Stimulated activated CD4-positive, alpha-beta T cell treated with anti-CD3 and anti-CD28 coated beads, Interleukin-12 subunit alpha, Interleukin-12 subunit beta, amount 100 ng/mL, for 48 hours (primary cell): ENCODE data around the gene TXLNG.
A peak's percentile ranks its signal among the peaks of the same experiment; 100 is the strongest.

ENCODE experiments used
- DNase-seq, 3 donors: peaks; one replicate each; pipeline ENCODE4 v3.0.0-alpha.2; 2020; ENCODE audit warnings: low read depth in 2 of 3, low spot score in 1 of 3

Gene TXLNG

DNA sequence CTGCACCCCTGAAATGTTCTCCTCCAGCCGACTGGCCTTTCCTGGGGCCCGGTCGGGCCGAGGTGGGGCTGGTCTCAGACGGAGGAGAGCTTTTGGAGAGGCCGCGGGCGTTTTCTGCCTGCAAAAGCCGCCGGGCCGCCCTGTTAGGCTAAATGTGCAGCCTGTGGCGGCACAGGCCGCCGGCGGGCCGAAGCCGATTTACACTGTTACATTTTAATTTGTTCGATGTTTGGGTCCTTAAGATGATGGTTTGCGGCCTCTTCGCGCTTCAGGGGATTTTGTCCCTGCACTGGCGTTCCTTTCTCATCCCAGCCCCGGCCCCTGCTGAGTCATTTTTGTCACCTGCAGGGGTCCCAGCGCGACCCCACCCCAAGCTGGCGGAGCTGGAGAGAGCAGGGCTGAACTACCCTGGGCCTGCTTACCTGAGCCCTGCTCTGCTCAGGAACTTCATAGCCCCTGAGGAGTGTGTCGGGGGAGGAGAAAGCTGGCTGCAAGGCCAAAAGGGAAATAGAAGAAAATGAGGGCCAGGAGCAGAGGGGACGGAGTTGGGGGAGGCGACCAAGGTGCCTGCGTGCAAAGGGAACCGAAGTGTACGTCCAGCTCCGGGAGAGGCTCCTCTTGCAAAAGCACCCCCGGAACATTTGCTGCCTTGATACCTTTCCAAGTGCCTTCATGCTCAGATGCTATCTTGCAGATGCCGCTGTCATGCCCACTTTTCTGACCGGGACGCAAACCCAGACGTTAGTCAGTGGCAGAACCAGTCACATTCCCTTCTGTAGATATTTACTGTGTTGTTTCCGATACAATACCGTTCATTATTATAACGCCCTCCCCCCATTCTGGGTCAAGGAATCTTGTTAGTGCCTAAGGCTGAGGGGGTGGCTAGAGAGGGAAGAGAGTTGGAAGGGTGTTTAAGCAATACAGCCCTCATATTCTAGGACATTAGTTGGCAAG lies 84.9 kb downstream of the TXLNG start:
- no peak for DNase-seq

DNA sequence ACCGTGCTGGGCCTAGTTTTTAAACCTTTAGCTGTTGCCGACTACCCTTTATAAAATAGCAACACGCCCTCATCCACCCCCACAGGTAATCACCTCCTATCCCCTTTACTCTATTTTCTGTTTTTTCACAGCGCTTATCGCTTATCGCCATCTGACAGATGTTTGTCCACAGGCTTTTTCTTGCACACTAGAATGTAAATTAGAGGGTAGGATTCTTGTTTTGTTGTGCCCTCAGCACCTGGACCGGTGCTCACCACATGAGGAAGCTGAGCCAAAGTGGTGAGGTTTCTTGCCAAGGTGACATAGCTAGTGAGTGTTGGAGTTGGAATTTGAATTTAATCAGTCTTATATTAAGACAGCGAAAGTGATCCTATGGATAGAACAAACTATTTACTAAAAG lies 86.8 kb downstream of the TXLNG start:
- DNase-seq, result no peak

DNA sequence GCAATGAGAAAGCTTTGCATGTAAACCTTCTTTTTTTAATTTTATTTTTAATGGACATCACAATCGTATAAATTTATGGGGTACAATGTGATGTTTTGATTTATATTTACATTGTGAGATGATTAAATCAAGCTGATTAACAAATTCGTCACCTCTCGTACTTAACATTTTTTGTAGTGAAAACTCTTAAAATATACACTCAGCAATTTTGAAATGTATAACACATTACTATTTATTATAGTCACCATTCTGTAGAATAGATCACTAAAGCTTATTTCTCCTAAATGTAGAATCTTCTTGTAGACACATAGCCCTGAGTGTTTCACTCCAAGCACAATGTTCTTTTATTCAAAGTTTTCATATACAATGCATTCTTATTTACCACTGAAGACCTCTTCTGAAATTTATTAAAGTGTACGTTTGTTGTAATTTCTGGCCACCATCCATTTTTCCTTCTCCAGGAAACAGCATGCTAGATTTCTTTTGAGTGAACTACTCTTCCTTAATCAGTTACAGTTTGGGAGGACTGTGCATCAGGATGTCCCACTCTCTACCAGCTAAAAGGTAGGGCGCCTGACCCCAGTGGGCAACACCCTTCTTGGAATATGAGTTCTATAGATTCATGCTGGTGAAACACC lies 88.3 kb downstream of the TXLNG start:
- no peak for DNase-seq

DNA sequence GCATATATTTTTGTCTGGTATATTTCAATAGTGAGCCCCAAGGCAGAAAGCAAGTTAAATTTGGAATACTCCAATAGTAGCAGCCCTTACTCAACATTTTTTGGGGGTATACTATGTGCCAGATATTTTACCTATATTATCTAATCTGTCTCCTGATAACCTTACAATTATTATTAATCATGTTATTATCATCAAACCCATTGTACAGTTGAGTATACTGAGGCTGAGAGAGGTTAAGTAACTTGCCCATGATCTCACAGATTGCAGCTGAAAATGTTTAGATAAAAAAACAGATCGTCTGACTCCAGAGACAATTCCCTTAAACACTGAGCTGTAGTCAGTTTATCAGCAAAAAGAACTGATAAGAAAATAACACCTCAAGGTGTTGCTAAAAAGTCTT lies 90.4 kb downstream of the TXLNG start:
- DNase-seq, result no peak

DNA sequence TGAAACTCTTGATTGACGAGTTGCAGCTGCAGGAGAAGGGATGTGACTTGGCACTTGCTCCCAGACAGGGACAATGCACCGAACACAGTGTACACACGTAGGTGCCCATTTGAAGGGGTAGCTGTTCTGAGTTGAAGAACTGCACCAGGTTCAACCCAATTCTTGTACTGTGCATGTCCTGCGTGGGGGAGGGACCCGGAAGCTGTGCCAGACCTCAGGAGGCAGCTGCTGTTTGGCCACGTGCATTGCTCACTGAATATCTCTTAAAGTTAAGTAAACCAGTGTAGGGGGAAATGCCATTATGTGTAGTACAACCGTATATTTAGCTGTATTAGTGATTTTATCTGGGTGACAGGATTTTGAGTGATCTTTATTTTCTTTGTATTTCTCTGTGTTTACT lies 95.9 kb downstream of the TXLNG start:
- DNase-seq, result no peak

DNA sequence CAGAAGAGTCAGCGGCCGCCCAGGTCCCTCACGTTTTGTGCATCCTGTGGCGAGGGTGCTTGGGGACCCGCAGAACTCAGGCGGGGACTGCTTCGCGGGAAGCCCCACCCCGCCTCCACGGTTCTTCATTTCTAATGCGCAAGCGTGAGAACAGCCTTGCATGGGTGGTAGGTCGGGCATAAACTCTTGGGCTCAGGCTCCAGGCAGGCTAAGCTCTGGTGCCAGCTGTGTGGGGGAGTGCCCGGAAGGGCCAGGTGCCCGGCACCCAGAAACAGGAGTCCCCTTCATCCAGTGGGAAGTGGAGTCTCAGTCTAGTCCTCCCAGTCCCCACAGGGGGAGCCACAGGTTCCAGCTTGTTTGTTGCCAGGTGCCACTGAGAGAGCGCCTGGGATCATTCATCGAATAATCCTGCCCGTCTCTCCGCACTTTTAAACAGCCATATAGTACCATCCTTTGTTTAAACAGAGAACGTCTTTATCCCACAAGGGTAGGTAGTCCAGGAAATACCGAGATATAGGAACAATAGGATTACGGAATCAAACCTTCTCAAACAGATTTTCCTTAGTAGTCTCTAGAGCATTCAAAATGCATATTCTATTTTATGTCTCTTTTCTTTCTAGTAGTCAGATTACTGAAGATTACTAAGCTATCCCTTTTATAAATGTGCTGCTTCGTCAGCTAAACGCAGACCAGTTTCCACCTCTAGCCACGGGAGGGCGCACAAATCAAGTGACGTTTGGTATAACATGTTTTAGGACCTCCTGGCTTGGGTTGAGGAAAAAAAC lies 96.6 kb downstream of the TXLNG start:
- DNase-seq, result peak; percentile 25 to 67 (median 50)

DNA sequence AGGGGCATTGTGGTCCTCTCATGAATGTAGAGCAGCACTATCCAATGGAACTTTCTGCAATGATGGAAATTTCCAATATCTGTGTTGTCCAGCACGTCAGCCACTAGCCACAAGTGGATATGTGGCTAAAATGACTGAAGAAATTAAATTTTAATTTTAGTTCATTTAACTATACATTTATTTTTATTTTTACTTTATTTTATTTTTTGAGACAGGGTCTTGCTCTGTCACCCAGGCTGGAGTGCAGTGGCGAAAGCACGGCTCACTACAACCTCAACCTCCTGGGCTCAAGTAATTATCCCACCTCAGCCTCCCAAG lies 97.2 kb downstream of the TXLNG start:
- no peak for DNase-seq

DNA sequence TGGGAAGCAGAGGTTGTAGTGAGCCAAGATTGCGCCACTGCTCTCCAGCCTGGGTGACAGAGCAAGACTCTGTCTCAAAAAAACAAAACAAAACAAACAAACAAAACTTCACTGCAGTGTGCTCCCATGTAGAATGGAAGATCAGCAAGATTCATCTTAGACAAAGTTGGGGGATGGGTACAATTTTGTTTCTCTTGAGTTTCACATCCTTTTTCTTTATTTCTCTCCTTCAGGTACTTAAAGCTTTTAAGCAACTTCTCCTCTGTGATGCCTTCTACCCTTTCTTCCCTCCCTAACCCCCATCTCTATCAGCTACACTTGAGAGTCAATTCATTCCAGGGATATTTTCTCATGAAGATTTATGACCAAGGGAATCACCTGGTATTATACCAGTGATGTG lies 99.4 kb downstream of the TXLNG start:
- no peak for DNase-seq

DNA sequence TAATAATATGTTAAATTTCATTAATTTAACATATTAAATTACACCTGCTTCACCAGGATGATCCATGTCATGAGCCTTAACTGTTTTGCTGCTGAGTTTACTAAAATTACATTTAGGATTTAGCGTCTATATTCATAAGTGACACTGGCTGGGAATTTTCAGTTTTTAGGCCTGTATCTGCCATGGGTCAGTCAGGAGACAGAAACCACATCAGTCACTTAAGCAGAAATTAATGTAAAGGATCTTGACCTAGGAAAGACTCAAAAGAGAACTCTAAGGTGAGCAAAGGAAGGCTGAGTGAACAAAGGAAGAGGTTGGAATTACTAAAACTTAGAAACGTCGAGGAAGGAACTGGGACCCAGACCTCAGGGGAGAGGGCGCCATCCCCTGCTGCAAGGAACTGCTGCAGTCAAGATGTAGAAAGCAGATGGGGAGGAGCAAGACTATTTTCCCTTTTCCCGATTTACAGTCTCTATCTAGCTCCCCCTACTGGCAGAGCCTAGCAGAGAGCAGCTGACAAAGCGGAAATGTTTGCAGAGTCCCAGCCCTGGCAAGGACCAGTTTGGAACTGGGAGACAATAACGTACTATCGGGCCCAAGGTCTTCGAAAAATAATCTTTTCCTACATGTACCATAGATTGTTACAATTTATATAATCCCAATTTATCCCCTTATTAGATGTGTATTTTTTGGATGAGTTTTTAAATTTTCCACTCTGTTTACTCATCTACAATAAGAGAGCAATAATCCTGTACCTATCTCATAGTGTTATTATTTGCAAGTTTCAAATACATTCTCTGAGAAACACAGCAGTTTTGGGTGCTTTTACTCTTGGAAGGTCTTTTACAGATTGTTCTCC lies 106.5 kb downstream of the TXLNG start:
- DNase-seq, result peak; percentile 34 to 60 (median 39)
